ENCODE results near the gene DBH.

Gene DBH

DNA sequence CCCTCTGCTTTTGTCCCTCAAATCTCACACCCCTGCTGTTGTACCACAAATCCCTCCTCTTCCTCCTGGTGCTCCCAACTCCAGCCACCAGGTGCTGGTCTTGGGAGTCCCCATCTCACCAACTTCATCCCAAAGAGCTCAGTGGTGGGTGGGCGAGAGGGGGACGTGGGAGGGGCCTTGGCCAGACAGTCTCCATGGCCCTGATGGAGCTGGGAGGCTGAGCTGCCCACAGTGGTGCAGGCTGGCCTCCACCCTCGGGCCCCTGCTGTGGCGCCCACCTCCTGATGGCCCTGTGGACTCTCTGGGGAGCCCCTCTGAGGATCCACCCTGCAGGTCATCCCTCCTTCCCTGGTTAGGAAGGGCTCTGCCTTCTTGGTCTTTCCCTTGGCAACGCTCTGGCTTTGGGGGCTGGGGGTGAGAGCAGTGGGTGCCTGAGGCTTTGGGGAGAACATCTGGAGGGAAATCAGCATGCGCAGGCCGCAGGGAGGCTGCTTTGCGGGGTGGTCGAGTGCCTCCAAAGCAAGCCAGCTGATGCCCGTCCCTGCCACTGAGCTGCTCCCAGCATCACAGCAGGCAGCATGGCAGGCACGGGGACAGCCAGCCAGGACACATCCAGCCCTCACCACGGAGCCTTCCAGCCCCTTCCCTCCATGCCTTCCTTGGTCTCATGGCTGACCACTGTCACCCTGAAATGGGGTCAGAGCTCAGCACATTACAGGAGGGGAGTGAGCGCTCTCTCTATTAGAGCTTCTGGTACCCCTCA is 19.3 kb upstream of the DBH start:
- TF ChIP-seq TOX (CRISPR knock-in tag; IDR thresholded peaks at IDR 0.05; ENCODE audit: borderline replicate concordance) (no peak), CSDC2 (CRISPR knock-in tag; IDR thresholded peaks at IDR 0.05) (no peak), TCF4 (CRISPR knock-in tag; IDR thresholded peaks at IDR 0.05; ENCODE audit: borderline replicate concordance) (no peak), ARNTL (CRISPR knock-in tag; IDR thresholded peaks at IDR 0.05; ENCODE audit: borderline replicate concordance, low read depth) (no peak), OSR1 (CRISPR knock-in tag; IDR thresholded peaks at IDR 0.05) (no peak), ZNF70 (CRISPR knock-in tag; IDR thresholded peaks at IDR 0.05) (no peak), BACH2 (CRISPR knock-in tag; IDR thresholded peaks at IDR 0.05; ENCODE audit: borderline replicate concordance) (no peak), ZNF8 (CRISPR knock-in tag; IDR thresholded peaks at IDR 0.05) (no peak)
- TF ChIP-seq, protein P1, sequence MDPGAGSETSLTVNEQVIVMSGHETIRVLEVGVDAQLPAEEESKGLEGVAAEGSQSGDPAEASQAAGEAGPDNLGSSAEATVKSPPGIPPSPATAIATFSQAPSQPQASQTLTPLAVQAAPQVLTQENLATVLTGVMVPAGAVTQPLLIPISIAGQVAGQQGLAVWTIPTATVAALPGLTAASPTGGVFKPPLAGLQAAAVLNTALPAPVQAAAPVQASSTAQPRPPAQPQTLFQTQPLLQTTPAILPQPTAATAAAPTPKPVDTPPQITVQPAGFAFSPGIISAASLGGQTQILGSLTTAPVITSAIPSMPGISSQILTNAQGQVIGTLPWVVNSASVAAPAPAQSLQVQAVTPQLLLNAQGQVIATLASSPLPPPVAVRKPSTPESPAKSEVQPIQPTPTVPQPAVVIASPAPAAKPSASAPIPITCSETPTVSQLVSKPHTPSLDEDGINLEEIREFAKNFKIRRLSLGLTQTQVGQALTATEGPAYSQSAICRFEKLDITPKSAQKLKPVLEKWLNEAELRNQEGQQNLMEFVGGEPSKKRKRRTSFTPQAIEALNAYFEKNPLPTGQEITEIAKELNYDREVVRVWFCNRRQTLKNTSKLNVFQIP (CRISPR knock-in tag; IDR thresholded peaks at IDR 0.05; ENCODE audit: borderline replicate concordance, low read depth), result no peak
- TF ChIP-seq, protein P2, sequence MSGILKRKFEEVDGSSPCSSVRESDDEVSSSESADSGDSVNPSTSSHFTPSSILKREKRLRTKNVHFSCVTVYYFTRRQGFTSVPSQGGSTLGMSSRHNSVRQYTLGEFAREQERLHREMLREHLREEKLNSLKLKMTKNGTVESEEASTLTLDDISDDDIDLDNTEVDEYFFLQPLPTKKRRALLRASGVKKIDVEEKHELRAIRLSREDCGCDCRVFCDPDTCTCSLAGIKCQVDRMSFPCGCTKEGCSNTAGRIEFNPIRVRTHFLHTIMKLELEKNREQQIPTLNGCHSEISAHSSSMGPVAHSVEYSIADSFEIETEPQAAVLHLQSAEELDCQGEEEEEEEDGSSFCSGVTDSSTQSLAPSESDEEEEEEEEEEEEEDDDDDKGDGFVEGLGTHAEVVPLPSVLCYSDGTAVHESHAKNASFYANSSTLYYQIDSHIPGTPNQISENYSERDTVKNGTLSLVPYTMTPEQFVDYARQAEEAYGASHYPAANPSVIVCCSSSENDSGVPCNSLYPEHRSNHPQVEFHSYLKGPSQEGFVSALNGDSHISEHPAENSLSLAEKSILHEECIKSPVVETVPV (CRISPR knock-in tag; IDR thresholded peaks at IDR 0.05), result no peak
- ATAC-seq, result no peak

DNA sequence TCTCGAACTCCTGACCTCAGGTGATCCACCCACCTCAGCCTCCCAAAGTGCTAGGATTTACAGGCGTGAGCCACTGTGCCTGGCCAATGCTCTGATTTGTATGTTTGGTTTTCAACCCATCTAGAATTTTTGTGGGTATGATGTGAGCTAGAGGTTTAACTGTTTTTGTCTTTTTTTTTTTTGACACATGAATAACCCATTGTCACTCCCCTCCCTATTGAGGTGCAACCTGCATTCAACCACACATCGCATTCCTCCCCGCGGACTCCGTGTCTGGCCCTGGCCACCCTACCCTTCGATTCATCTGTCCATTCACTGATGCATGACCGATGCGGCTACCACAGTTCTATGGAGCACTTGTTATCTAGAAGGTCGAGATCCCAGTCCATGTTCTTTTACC is 17.4 kb upstream of the DBH start:
- no peak for ATAC-seq
- TF ChIP-seq ESRRG (CRISPR knock-in tag; IDR thresholded peaks at IDR 0.05) (no peak), ARNTL (CRISPR knock-in tag; IDR thresholded peaks at IDR 0.05; ENCODE audit: borderline replicate concordance, low read depth) (no peak), ZFP3 (CRISPR knock-in tag; IDR thresholded peaks at IDR 0.05) (no peak), TOX (CRISPR knock-in tag; IDR thresholded peaks at IDR 0.05; ENCODE audit: borderline replicate concordance) (no peak), ZNF70 (CRISPR knock-in tag; IDR thresholded peaks at IDR 0.05) (no peak), ZC3H10 (CRISPR knock-in tag; IDR thresholded peaks at IDR 0.05) (no peak), ISL1 (CRISPR knock-in tag; IDR thresholded peaks at IDR 0.05) (no peak), TCF4 (CRISPR knock-in tag; IDR thresholded peaks at IDR 0.05; ENCODE audit: borderline replicate concordance) (no peak), ZFP30 (CRISPR knock-in tag; IDR thresholded peaks at IDR 0.05) (no peak)
- TF ChIP-seq, protein P3, sequence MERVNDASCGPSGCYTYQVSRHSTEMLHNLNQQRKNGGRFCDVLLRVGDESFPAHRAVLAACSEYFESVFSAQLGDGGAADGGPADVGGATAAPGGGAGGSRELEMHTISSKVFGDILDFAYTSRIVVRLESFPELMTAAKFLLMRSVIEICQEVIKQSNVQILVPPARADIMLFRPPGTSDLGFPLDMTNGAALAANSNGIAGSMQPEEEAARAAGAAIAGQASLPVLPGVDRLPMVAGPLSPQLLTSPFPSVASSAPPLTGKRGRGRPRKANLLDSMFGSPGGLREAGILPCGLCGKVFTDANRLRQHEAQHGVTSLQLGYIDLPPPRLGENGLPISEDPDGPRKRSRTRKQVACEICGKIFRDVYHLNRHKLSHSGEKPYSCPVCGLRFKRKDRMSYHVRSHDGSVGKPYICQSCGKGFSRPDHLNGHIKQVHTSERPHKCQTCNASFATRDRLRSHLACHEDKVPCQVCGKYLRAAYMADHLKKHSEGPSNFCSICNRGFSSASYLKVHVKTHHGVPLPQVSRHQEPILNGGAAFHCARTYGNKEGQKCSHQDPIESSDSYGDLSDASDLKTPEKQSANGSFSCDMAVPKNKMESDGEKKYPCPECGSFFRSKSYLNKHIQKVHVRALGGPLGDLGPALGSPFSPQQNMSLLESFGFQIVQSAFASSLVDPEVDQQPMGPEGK (CRISPR knock-in tag; IDR thresholded peaks at IDR 0.05; ENCODE audit: borderline replicate concordance), result no peak
- TF ChIP-seq, protein P4, sequence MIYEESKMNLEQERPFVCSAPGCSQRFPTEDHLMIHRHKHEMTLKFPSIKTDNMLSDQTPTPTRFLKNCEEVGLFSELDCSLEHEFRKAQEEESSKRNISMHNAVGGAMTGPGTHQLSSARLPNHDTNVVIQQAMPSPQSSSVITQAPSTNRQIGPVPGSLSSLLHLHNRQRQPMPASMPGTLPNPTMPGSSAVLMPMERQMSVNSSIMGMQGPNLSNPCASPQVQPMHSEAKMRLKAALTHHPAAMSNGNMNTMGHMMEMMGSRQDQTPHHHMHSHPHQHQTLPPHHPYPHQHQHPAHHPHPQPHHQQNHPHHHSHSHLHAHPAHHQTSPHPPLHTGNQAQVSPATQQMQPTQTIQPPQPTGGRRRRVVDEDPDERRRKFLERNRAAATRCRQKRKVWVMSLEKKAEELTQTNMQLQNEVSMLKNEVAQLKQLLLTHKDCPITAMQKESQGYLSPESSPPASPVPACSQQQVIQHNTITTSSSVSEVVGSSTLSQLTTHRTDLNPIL (CRISPR knock-in tag; IDR thresholded peaks at IDR 0.05; ENCODE audit: low read depth), result no peak
- TF ChIP-seq, protein P1 (CRISPR knock-in tag; IDR thresholded peaks at IDR 0.05; ENCODE audit: borderline replicate concordance, low read depth), result no peak

DNA sequence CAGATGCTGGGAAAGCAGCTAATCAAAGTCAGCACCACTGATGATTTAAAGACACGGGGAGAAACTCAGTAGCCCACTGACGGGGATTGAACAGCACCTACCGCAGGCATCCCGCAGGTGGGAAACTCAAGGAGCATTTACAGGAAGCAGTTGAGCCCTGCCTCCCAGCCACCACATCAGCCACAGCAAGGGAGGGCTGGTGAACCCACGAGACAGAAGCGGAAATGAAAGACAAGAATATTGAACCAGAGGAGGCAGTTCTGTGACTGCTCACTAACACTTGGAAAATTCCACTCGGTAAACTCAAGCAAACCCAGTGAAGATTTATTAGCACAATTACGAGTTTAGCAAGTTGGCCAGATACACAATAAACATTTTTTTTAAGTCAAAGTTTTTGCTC is 16.4 kb upstream of the DBH start:
- ATAC-seq, result no peak
- TF ChIP-seq RARB (CRISPR knock-in tag; IDR thresholded peaks at IDR 0.05) (no peak), TCF4 (CRISPR knock-in tag; IDR thresholded peaks at IDR 0.05; ENCODE audit: borderline replicate concordance) (no peak), OSR1 (CRISPR knock-in tag; IDR thresholded peaks at IDR 0.05) (no peak), CSDC2 (CRISPR knock-in tag; IDR thresholded peaks at IDR 0.05) (no peak), ZFP30 (CRISPR knock-in tag; IDR thresholded peaks at IDR 0.05) (no peak), ARNTL (CRISPR knock-in tag; IDR thresholded peaks at IDR 0.05; ENCODE audit: borderline replicate concordance, low read depth) (no peak), GLIS3 (CRISPR knock-in tag; IDR thresholded peaks at IDR 0.05) (no peak)

Measured in SK-N-SH treated with all-trans-retinoic acid at 6 μM for 48 hours (cell line).